H1 (cell line): ENCODE data around the gene JDP2. TPM values are rescaled to one million over a fixed set of nuclear protein-coding genes. Genes with fewer than 3 reads are reported as not detected.
A peak's percentile ranks its signal among the peaks of the same experiment; 100 is the strongest.

Experiments used
- CTCF ChIA-PET: fragments of 300-600 bp; sonication (Branson Sonifier 250); formaldehyde crosslinking; loops from one replicate; lab custom pipeline; 2021; ENCODE audit not compliant: partially characterized antibody; lab: Charles Lee
- POLR2A ChIA-PET: fragments of 300-600 bp; sonication (Branson Sonifier 250); formaldehyde crosslinking; loops from one replicate; lab custom pipeline; 2021; ENCODE audit warnings: inconsistent platforms; ENCODE audit not compliant: partially characterized antibody; lab: Charles Lee
- DNase-seq, 2 experiments: peaks; one replicate each; pipeline versions ENCODE4 v3.0.0 to v3.0.0-alpha.2; 2010 to 2022; ENCODE audit warnings: low spot score in 2 of 2, low read depth in 1 of 2, mixed read lengths in 1 of 2
- FAIRE-seq: peaks from 2 replicates; lab custom pipeline; 2011; peaks lifted over from hg19 to GRCh38; lab: Jason Lieb, UNC
- H2AFZ ChIP-seq: 2 replicates; pipeline ENCODE4 v1.8.1; 2012; ENCODE audit warnings: low read length, inconsistent platforms
- H2AK5ac ChIP-seq: 2 replicates; pipeline ENCODE4 v1.6.1; 2013; ENCODE audit warnings: low read depth, low read length
- H2BK120ac ChIP-seq: replicated peaks from 2 replicates; pipeline ENCODE3; 2013; ENCODE audit warnings: low read depth, low read length, inconsistent platforms
- H2BK12ac ChIP-seq: 2 replicates; pipeline ENCODE4 v1.6.1; 2013; ENCODE audit warnings: low read depth, low read length
- H2BK15ac ChIP-seq: 2 replicates; pipeline ENCODE4 v1.6.1; 2013; ENCODE audit warnings: low read length
- H2BK20ac ChIP-seq: 2 replicates; pipeline ENCODE4 v1.6.1; 2013; ENCODE audit warnings: low read length
- H2BK5ac ChIP-seq: 2 replicates; pipeline ENCODE4 v1.6.1; 2013; ENCODE audit warnings: low read depth, low read length
- H3K14ac ChIP-seq: 2 replicates; pipeline ENCODE4 v1.6.1; 2013; ENCODE audit warnings: inconsistent platforms; ENCODE audit not compliant: insufficient read length
- H3K18ac ChIP-seq: 2 replicates; pipeline ENCODE4 v1.6.1; 2013; ENCODE audit warnings: low read length; ENCODE audit errors: extremely low read depth
- H3K23ac ChIP-seq: 2 replicates; pipeline ENCODE4 v1.6.1; 2013; ENCODE audit warnings: inconsistent platforms; ENCODE audit not compliant: insufficient read length
- H3K23me2 ChIP-seq: 2 replicates; pipeline ENCODE4 v1.6.1; 2013; ENCODE audit warnings: low read depth, low read length
- H3K27ac ChIP-seq: 2 replicates; pipeline ENCODE4 v1.6.1; 2011; ENCODE audit warnings: low read depth, low read length, inconsistent platforms
- H3K27me3 ChIP-seq, 4 experiments: replicated peaks in 1 of 4; 1 replicate in 1 of 4; 2 replicates in 3 of 4; pipeline versions ENCODE4 v1.6.1 to v1.8.1; 2011 to 2013; ENCODE audit warnings: low read length in 3 of 4, mild to moderate bottlenecking in 3 of 4, inconsistent platforms in 2 of 4, mixed read lengths in 2 of 4, moderate library complexity in 1 of 4; ENCODE audit not compliant: control insufficient read depth in 3 of 4, insufficient read depth in 3 of 4; ENCODE audit errors: extremely low read depth in 1 of 4
- H3K36me3 ChIP-seq, 4 experiments: 2 replicates each; pipeline versions ENCODE4 v1.6.1 to v1.8.1; 2011 to 2013; ENCODE audit warnings: mild to moderate bottlenecking in 4 of 4, low read length in 3 of 4, moderate library complexity in 2 of 4, control low read depth in 1 of 4, inconsistent platforms in 1 of 4; ENCODE audit not compliant: insufficient read depth in 4 of 4, control insufficient read depth in 2 of 4
- H3K4ac ChIP-seq: replicated peaks from 2 replicates; pipeline ENCODE3; 2013; ENCODE audit warnings: low read length, low read depth, mixed read lengths, inconsistent platforms; ENCODE audit not compliant: insufficient read length
- H3K4me1 ChIP-seq, 4 experiments: replicated peaks in 1 of 4; 1 replicate in 1 of 4; 2 replicates in 3 of 4; pipeline versions ENCODE4 v1.6.1 to v1.8.1; 2011 to 2013; ENCODE audit warnings: low read length in 3 of 4, inconsistent platforms in 2 of 4, mixed read lengths in 1 of 4; ENCODE audit not compliant: insufficient read depth in 4 of 4, control insufficient read depth in 3 of 4
- H3K4me2 ChIP-seq, 2 experiments: 2 replicates each; pipeline versions ENCODE4 v1.6.1 to v1.8.1; 2011 to 2013; ENCODE audit warnings: low read depth in 2 of 2, low read length in 2 of 2, control low read depth in 1 of 2, inconsistent platforms in 1 of 2, mild to moderate bottlenecking in 1 of 2; ENCODE audit not compliant: insufficient read depth in 1 of 2
- H3K4me3 ChIP-seq, 4 experiments: fragments of 200-600, 300-600 bp in 1 of 4; sonication (generic), shearing (Covaris generic), sonication (Bioruptor Twin) in 1 of 4; 2 replicates each; pipeline versions ENCODE4 v1.5.1 to v1.8.1; 2011 to 2016; ENCODE audit warnings: low read length in 4 of 4, low read depth in 3 of 4, control low read depth in 2 of 4, inconsistent platforms in 2 of 4, mild to moderate bottlenecking in 2 of 4, mixed read lengths in 1 of 4, moderate library complexity in 1 of 4; ENCODE audit not compliant: insufficient read depth in 2 of 4; ENCODE audit errors: extremely low read depth in 1 of 4
- H3K56ac ChIP-seq: replicated peaks from 2 replicates; pipeline ENCODE3; 2013; ENCODE audit warnings: low read depth, mild to moderate bottlenecking, mixed read lengths, low read length, inconsistent platforms; ENCODE audit not compliant: insufficient read length
- H3K79me1 ChIP-seq: 2 replicates; pipeline ENCODE4 v1.6.1; 2013; ENCODE audit warnings: low read depth, low read length, control low read depth
- H3K79me2 ChIP-seq, 2 experiments: 2 replicates each; pipeline versions ENCODE4 v1.6.1 to v1.8.1; 2012 to 2013; ENCODE audit warnings: low read length in 2 of 2, mild to moderate bottlenecking in 2 of 2, inconsistent platforms in 1 of 2; ENCODE audit not compliant: insufficient read depth in 2 of 2, control insufficient read depth in 1 of 2
- H3K9ac ChIP-seq, 4 experiments: replicated peaks in 1 of 4; 1 replicate in 1 of 4; 2 replicates in 3 of 4; pipeline versions ENCODE4 v1.6.1 to v1.8.1; 2011 to 2013; ENCODE audit warnings: low read depth in 3 of 4, low read length in 3 of 4, control low read depth in 2 of 4, mild to moderate bottlenecking in 2 of 4, moderate library complexity in 2 of 4, inconsistent platforms in 1 of 4; ENCODE audit errors: extremely low read depth in 1 of 4
- H3K9me3 ChIP-seq, 2 experiments: 2 replicates each; pipeline versions ENCODE4 v1.6.1 to v1.8.1; 2012 to 2013; ENCODE audit warnings: mild to moderate bottlenecking in 2 of 2, moderate library complexity in 2 of 2, control low read depth in 1 of 2, inconsistent platforms in 1 of 2, low read depth in 1 of 2, low read length in 1 of 2, mixed read lengths in 1 of 2; ENCODE audit not compliant: insufficient read depth in 2 of 2
- H4K20me1 ChIP-seq, 2 experiments: replicated peaks in 1 of 2; 2 replicates each; pipeline versions ENCODE3 to v1.8.1; 2011 to 2013; ENCODE audit warnings: inconsistent platforms in 2 of 2, low read length in 2 of 2, mild to moderate bottlenecking in 1 of 2; ENCODE audit not compliant: insufficient read depth in 2 of 2, control insufficient read depth in 1 of 2
- H4K5ac ChIP-seq: 2 replicates; pipeline ENCODE4 v1.6.1; 2013; ENCODE audit warnings: low read length, low read depth, mixed read lengths, inconsistent platforms; ENCODE audit not compliant: insufficient read length
- H4K8ac ChIP-seq: 2 replicates; pipeline ENCODE4 v1.8.0; 2013; ENCODE audit warnings: mild to moderate bottlenecking, moderate library complexity, low read length, inconsistent platforms; ENCODE audit not compliant: insufficient read depth; ENCODE audit errors: extremely low read depth
- H4K91ac ChIP-seq: replicated peaks from 2 replicates; pipeline ENCODE3; 2013; ENCODE audit warnings: low read length, mixed read lengths, inconsistent platforms; ENCODE audit not compliant: insufficient read length
- ASH2L ChIP-seq: fragments of 200-600, 300-600 bp; sonication (generic); IDR thresholded peaks from one replicate; pipeline ENCODE4 v1.7.1; 2017; ENCODE audit warnings: low read length
- CBX5 ChIP-seq: fragments of 300-800, 300-1000 bp; sonication (generic); IDR thresholded peaks from 2 replicates; pipeline ENCODE4 v1.7.1; 2016; ENCODE audit warnings: antibody characterized with exemption, low read length, low read depth
- CEBPB ChIP-seq: IDR thresholded peaks from 2 replicates; pipeline ENCODE4 v1.6.1; 2012; ENCODE audit warnings: low read depth, low read length
- KDM4A ChIP-seq: IDR thresholded peaks from one replicate; pipeline ENCODE4 v1.7.1; 2012; ENCODE audit warnings: low read depth, mild to moderate bottlenecking, moderate library complexity, low read length, inconsistent platforms; ENCODE audit not compliant: severe bottlenecking
- MAX ChIP-seq: IDR thresholded peaks from 2 replicates; pipeline ENCODE4 v1.6.1; 2012; ENCODE audit warnings: inconsistent platforms
- NANOG ChIP-seq: IDR thresholded peaks from 2 replicates; pipeline ENCODE4 v1.6.1; 2011; ENCODE audit warnings: low read length, low read depth, mild to moderate bottlenecking, inconsistent platforms; ENCODE audit not compliant: insufficient read depth, poor library complexity, severe bottlenecking
- RXRA ChIP-seq: IDR thresholded peaks from 2 replicates; pipeline ENCODE4 v1.6.1; 2011; ENCODE audit warnings: low read depth, mild to moderate bottlenecking, low read length, moderate library complexity; ENCODE audit not compliant: insufficient read depth
- SIN3A ChIP-seq, 2 experiments: IDR thresholded peaks in 1 of 2; conservative IDR thresholded peaks in 1 of 2; 2 replicates each; pipeline ENCODE4 v1.6.1; 2011 to 2012; ENCODE audit warnings: low read length in 2 of 2, improper control_type of control experiment in 1 of 2, low read depth in 1 of 2, mild to moderate bottlenecking in 1 of 2
- SP4 ChIP-seq: IDR thresholded peaks from 2 replicates; pipeline ENCODE4 v1.6.1; 2012; ENCODE audit warnings: low read length, inconsistent platforms
- TAF1 ChIP-seq: IDR thresholded peaks from 2 replicates; pipeline ENCODE4 v1.6.1; 2011; ENCODE audit warnings: mild to moderate bottlenecking, low read depth, low read length
- WGBS, 2 experiments: shearing (Covaris generic) in 1 of 2; methylation state at CpG; one replicate each; pipeline versions ENCODE4 v1.1.6 to v1.1.7; 2013 to 2015; ENCODE audit warnings: low lambda C conversion rate in 2 of 2, mixed read lengths in 2 of 2, inconsistent platforms in 1 of 2, low coverage in 1 of 2, missing lambda C conversion rate in 1 of 2; ENCODE audit not compliant: insufficient replicate concordance in 2 of 2, insufficient coverage in 1 of 2, insufficient read length in 1 of 2; ENCODE audit errors: extremely low coverage in 1 of 2, missing lambda C conversion rate in 1 of 2; 5-methylcytosine and 5-hydroxymethylcytosine counted together
- polyA plus RNA-seq, 7 experiments: library from polyadenylated mRNA; depleted of rRNA in 3 of 7; stranded (reverse) in 5 of 7; unstranded in 2 of 7; fragments of >200 nt in 5 of 7; fragments of 200-250 nt in 2 of 7; gene quantifications; 1 replicate in 5 of 7; 2 replicates in 1 of 7; 4 replicates in 1 of 7; pipeline versions ENCODE4 v1.2.1 to v1.2.3, GENCODE V29; 2011 to 2013; ENCODE audit warnings: missing spikeins in 2 of 7, mixed read lengths in 2 of 7
- total RNA-seq: library from RNA; stranded (reverse); fragmentation: NEBNext Ultra II Directional; extraction: Animal tissue kit (Norgen Biotek cat#: 25700); gene quantifications from 2 replicates; pipeline ENCODE4 v1.2.1, GENCODE V29; 2021

Gene JDP2
- total and polyA plus RNA-seq, 2 of the 8 experiments (the other 6 are each of a cell fraction or from before 2014, with no cell fraction given), result 8.9 to 27.2 TPM

GRCh38 chr14:75452900-75453816 lies 25.3 kb downstream of the JDP2 start:
- peak overlapping the region in 3 of 4 experiments; percentile 13 to 67 (median 61); a peak in 5 of 7 replicates for H3K9ac ChIP-seq
- no peaks in the 10 kb centered on the region for H3K23me2 ChIP-seq
- H3K9me3 ChIP-seq, result no peaks in the 10 kb centered on the region
- H4K20me1 ChIP-seq, result peaks cover 0 to 1% of the 10 kb centered on the region in 2 experiments
- H3K27me3 ChIP-seq, result no peaks in the 10 kb centered on the region
- peak overlapping the region; percentile 97 for H3K18ac ChIP-seq
- H4K8ac ChIP-seq, result peak overlapping the region; percentile 94; the same call in 1 of the 2 replicates
- peak overlapping the region; percentile 88 for H2BK120ac ChIP-seq
- CTCF ChIA-PET, result interaction anchor here (0.6 to 5.4 kb wide), 19 partner anchors 14 to 300 kb away, joined by 3 to 44 read pairs (median 3); no protein-coding TSS in a partner anchor
- H3K27ac ChIP-seq, result peak overlapping the region; percentile 87
- peak overlapping the region; percentile 31 to 66 for H3K4me2 ChIP-seq
- peak overlapping the region in 1 of 4 experiments; percentile 29; a peak in 1 of 8 replicates for H3K4me3 ChIP-seq
- WGBS, 2 experiments, result 19% methylated on average over 13 of the region's 14 CpGs; no CpG with 5 or more reads in 1 of the 2 experiments
- H3K14ac ChIP-seq, result no peak overlapping the region
- peak overlapping the region; percentile 84 for H2AK5ac ChIP-seq
- H3K79me1 ChIP-seq, result peaks cover 5% of the 10 kb centered on the region; the same call in 1 of the 2 replicates
- H2BK5ac ChIP-seq, result peak overlapping the region; percentile 98
- H2AFZ ChIP-seq, result no peak overlapping the region
- H3K79me2 ChIP-seq, result peaks cover 0 to 32% of the 10 kb centered on the region in 2 experiments; a peak in 2 of 4 replicates
- DNase-seq (peak; percentile 82 to 92), FAIRE-seq (peak; percentile 58)
- H2BK20ac ChIP-seq, result peak overlapping the region; percentile 99
- peak overlapping the region; percentile 96; the same call in 1 of the 2 replicates for H2BK15ac ChIP-seq
- POLR2A ChIA-PET, result interaction anchor here (0.6 to 6.5 kb wide), 17 partner anchors 9 to 145 kb away, joined by 3 to 53 read pairs (median 3); partner anchors contain the start of gene JDP2
- peak overlapping the region; percentile 99 for H4K91ac ChIP-seq
- peak overlapping the region; percentile 85 for H4K5ac ChIP-seq
- H2BK12ac ChIP-seq, result peak overlapping the region; percentile 98
- H3K56ac ChIP-seq, result no peak overlapping the region
- H3K4ac ChIP-seq, result peak overlapping the region; percentile 86
- no peaks in the 10 kb centered on the region for H3K36me3 ChIP-seq
- H3K4me1 ChIP-seq, result peaks cover 17 to 32% (median 28%) of the 10 kb centered on the region in 4 experiments
- H3K23ac ChIP-seq, result no peak overlapping the region
- TF ChIP-seq CBX5, result no peak
- peak; percentile 67 for TF ChIP-seq TAF1
- peak; percentile 70 for TF ChIP-seq NANOG
- no peak for TF ChIP-seq KDM4A
- TF ChIP-seq SP4, result 0 out of 2 replicates have a peak, but pooled peaks have one; percentile 14
- peak; percentile 76 for TF ChIP-seq CEBPB
- TF ChIP-seq RXRA, result 0 out of 2 replicates have a peak, but pooled peaks have one; percentile 34
- TF ChIP-seq ASH2L, result peak; percentile 86
- TF ChIP-seq MAX, result peak; percentile 54; the same call in 1 of the 2 replicates
- TF ChIP-seq SIN3A (conservative IDR thresholded peaks at IDR 0.05 in 1 of 2, IDR thresholded peaks at IDR 0.05 in 1 of 2; ENCODE audit: low read depth in 1 of 2, low read length in 2 of 2), result peak; percentile 38 to 42; a peak in 2 of 4 replicates
